ENCODE data around the gene KIF1A.
"Not testable (repeated sequence)": the region's sequence is repeated elsewhere in the genome, so short reads cannot be mapped to it uniquely, and the experiment has no call there.

The KIF1A gene

GRCh38 chr2:240784629-240785423 lies 35.2 kb downstream of the KIF1A start:
- DNase-seq: no peak

GRCh38 chr2:240783819-240784621 lies 36.0 kb downstream of the KIF1A start:
- DNase-seq: no peak

- no peak for DNase-seq
Observed at GRCh38 chr2:240782886-240783818, 36.9 kb downstream of the KIF1A start.

GRCh38 chr2:240782221-240782885 lies 37.7 kb downstream of the KIF1A start:
- DNase-seq: no peak

GRCh38 chr2:240781471-240782220 lies 38.4 kb downstream of the KIF1A start:
- DNase-seq: no peak

- DNase-seq: no peak
Observed at GRCh38 chr2:240780023-240780700, 39.9 kb downstream of the KIF1A start.

GRCh38 chr2:240779250-240779832 lies 40.7 kb downstream of the KIF1A start:
- not testable (repeated sequence) for DNase-seq

GRCh38 chr2:240778426-240778825 lies 41.6 kb downstream of the KIF1A start:
- DNase-seq: no peak

GRCh38 chr2:240777456-240778212 lies 42.4 kb downstream of the KIF1A start:
- DNase-seq: no peak

GRCh38 chr2:240775905-240776304 lies 44.1 kb downstream of the KIF1A start:
- DNase-seq: no peak

- no peak for DNase-seq
Observed at GRCh38 chr2:240774856-240775255, 45.2 kb downstream of the KIF1A start.

- no peak for DNase-seq
Observed at GRCh38 chr2:240769096-240769495, 50.9 kb downstream of the KIF1A start.

GRCh38 chr2:240768216-240768615 lies 51.8 kb downstream of the KIF1A start:
- DNase-seq: no peak

- DNase-seq: no peak
Observed at GRCh38 chr2:240767341-240767740, 52.7 kb downstream of the KIF1A start.

GRCh38 chr2:240766072-240766471 lies 53.9 kb downstream of the KIF1A start:
- no peak for DNase-seq

- no peak for DNase-seq
Observed at GRCh38 chr2:240765007-240765406, 55.0 kb downstream of the KIF1A start.

- DNase-seq: no peak
Observed at GRCh38 chr2:240764605-240765004, 55.4 kb downstream of the KIF1A start.

- DNase-seq: no peak
Observed at GRCh38 chr2:240762971-240763370, 57.0 kb downstream of the KIF1A start.

GRCh38 chr2:240762249-240762648 lies 57.8 kb downstream of the KIF1A start:
- DNase-seq: no peak

Measured in CD4-positive, alpha-beta T cell treated with Interleukin-17A for 4 hours (primary cell).